ENCODE results near the gene NUS1.

DNA sequence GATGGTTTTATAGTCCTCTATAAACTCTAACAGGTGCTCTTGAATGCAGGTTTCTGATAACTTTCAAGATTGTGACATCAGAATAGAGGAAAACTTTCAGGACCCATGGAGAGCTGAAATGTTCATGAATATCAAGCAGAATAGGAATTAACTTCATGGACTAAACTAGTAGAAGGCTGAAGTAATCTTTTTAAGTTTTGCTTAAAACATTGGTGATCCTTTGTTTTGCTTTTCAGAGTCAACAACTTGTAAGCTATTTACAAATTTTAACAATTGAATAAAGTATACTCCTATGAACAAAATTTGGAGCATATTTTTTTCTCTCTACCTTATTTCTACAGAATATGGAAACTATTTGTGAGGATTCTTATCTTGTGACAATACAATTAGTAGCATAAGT, 47.7 kb upstream of the NUS1 start:
- TF ChIP-seq ELF4 (CRISPR knock-in tag; IDR thresholded peaks at IDR 0.05), result no peak
- TF ChIP-seq, protein P1, sequence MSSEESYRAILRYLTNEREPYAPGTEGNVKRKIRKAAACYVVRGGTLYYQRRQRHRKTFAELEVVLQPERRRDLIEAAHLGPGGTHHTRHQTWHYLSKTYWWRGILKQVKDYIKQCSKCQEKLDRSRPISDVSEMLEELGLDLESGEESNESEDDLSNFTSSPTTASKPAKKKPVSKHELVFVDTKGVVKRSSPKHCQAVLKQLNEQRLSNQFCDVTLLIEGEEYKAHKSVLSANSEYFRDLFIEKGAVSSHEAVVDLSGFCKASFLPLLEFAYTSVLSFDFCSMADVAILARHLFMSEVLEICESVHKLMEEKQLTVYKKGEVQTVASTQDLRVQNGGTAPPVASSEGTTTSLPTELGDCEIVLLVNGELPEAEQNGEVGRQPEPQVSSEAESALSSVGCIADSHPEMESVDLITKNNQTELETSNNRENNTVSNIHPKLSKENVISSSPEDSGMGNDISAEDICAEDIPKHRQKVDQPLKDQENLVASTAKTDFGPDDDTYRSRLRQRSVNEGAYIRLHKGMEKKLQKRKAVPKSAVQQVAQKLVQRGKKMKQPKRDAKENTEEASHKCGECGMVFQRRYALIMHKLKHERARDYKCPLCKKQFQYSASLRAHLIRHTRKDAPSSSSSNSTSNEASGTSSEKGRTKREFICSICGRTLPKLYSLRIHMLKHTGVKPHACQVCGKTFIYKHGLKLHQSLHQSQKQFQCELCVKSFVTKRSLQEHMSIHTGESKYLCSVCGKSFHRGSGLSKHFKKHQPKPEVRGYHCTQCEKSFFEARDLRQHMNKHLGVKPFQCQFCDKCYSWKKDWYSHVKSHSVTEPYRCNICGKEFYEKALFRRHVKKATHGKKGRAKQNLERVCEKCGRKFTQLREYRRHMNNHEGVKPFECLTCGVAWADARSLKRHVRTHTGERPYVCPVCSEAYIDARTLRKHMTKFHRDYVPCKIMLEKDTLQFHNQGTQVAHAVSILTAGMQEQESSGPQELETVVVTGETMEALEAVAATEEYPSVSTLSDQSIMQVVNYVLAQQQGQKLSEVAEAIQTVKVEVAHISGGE (CRISPR knock-in tag; IDR thresholded peaks at IDR 0.05), result no peak
- TF ChIP-seq YY1 (IDR thresholded peaks at IDR 0.05; ENCODE audit: borderline replicate concordance in 1 of 3, control insufficient read depth in 1 of 3, extremely low read depth in 1 of 3, insufficient read depth in 3 of 3, insufficient read length in 1 of 3, insufficient replicate concordance in 2 of 3, low read depth in 1 of 3, low read length in 2 of 3), result no peak
- TF ChIP-seq, protein P2, sequence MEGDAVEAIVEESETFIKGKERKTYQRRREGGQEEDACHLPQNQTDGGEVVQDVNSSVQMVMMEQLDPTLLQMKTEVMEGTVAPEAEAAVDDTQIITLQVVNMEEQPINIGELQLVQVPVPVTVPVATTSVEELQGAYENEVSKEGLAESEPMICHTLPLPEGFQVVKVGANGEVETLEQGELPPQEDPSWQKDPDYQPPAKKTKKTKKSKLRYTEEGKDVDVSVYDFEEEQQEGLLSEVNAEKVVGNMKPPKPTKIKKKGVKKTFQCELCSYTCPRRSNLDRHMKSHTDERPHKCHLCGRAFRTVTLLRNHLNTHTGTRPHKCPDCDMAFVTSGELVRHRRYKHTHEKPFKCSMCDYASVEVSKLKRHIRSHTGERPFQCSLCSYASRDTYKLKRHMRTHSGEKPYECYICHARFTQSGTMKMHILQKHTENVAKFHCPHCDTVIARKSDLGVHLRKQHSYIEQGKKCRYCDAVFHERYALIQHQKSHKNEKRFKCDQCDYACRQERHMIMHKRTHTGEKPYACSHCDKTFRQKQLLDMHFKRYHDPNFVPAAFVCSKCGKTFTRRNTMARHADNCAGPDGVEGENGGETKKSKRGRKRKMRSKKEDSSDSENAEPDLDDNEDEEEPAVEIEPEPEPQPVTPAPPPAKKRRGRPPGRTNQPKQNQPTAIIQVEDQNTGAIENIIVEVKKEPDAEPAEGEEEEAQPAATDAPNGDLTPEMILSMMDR (IDR thresholded peaks at IDR 0.05 in 2 of 3, conservative IDR thresholded peaks at IDR 0.05 in 1 of 3; ENCODE audit: insufficient read depth in 2 of 3, low read depth in 1 of 3, low read length in 3 of 3), result no peak
